ENCODE measurements around the gene MRFAP1.
"Not testable (repeated sequence)": the region's sequence is repeated elsewhere in the genome, so short reads cannot be mapped to it uniquely, and the experiment has no call there.

Gene MRFAP1

DNA sequence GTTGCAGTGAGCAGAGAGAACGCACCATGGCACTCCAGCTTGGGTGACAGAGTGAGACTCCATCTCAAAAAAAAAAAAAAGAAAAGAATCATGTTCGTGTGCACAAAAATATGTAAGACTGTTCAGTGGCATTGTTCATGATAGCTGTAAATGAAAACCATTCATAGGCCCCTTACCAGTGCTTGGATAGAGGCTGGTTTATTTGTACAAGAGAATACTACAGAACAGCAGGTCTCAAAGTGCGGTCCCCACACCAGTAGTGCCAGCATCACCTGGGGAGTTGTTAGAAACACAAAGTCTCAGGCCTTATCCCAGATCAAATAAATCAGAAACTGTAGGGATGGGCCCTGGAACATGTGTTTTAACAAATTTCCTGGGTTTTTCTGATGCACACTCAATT lies 12.7 kb upstream of the MRFAP1 start:
- Histone ChIP-seq H3K4me3 (replicated peaks; ENCODE audit: insufficient read depth, low read length) (no peak overlapping the region), H3K27ac (replicated peaks) (no peak overlapping the region), H3K27me3 (ENCODE audit: insufficient read depth, poor library complexity, severe bottlenecking) (no peaks in the 10 kb centered on the region)
- TF ChIP-seq REST (IDR thresholded peaks at IDR 0.05; ENCODE audit: insufficient replicate concordance, low read depth) (no peak), SPI1 (IDR thresholded peaks at IDR 0.05; ENCODE audit: borderline replicate concordance, low read depth) (no peak), GABPA (IDR thresholded peaks at IDR 0.05; ENCODE audit: low read depth) (no peak)
- no peak for DNase-seq (ENCODE audit: low read depth in 1 of 2, low spot score in 1 of 2)

DNA sequence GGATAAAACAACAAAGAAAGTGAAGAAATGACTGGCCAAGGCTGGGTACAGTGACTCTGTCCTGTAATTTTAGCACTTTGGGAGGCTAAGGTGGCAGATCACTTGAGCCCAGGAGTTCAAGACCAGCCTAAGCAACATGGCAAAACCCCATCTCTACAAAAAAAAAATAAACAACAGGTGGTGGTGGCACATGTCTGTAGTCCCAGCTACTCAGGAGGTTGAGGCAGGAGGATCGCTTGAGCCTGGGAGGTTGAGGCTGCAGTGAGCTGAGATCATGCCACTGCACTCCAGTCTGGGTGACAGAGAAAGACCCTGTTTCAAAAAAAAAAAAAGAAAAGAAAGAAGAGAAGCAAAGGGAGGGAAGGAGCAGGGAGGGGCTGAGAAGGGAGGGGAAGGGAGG lies 12.0 kb upstream of the MRFAP1 start:
- H3K27ac ChIP-seq (replicated peaks); DNase-seq (ENCODE audit: low read depth in 1 of 2, low spot score in 1 of 2); H3K4me3 ChIP-seq (replicated peaks; ENCODE audit: insufficient read depth, low read length); H3K27me3 ChIP-seq (ENCODE audit: insufficient read depth, poor library complexity, severe bottlenecking): not testable (repeated sequence)

DNA sequence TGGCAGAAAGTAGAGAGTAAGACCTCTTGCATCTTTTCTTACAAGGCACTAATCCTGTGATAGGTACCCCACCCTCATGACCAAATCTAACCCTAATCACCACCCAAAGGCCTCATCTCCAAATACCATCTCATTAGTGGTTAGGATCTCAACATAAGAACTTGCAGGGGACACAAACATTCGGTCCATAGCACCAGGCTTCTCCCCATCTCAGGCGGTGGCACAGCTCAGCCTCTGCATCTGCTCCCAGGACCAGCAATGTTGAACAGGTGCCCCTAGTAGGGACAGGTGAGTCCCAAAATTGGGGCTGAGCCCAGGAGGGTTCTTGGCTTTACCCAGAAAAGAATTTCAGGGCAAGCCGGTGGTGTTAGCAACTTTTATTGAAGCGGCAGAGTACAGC lies 8.4 kb upstream of the MRFAP1 start:
- TF ChIP-seq, protein P1, sequence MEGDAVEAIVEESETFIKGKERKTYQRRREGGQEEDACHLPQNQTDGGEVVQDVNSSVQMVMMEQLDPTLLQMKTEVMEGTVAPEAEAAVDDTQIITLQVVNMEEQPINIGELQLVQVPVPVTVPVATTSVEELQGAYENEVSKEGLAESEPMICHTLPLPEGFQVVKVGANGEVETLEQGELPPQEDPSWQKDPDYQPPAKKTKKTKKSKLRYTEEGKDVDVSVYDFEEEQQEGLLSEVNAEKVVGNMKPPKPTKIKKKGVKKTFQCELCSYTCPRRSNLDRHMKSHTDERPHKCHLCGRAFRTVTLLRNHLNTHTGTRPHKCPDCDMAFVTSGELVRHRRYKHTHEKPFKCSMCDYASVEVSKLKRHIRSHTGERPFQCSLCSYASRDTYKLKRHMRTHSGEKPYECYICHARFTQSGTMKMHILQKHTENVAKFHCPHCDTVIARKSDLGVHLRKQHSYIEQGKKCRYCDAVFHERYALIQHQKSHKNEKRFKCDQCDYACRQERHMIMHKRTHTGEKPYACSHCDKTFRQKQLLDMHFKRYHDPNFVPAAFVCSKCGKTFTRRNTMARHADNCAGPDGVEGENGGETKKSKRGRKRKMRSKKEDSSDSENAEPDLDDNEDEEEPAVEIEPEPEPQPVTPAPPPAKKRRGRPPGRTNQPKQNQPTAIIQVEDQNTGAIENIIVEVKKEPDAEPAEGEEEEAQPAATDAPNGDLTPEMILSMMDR (IDR thresholded peaks at IDR 0.05; ENCODE audit: insufficient read depth, low read length): no peak
- Histone ChIP-seq H3K27ac (replicated peaks) (no peak overlapping the region), H3K4me3 (replicated peaks; ENCODE audit: insufficient read depth, low read length) (no peak overlapping the region), H3K27me3 (ENCODE audit: insufficient read depth, poor library complexity, severe bottlenecking) (no peaks in the 10 kb centered on the region)
- no peak for DNase-seq (ENCODE audit: low read depth in 1 of 2, low spot score in 1 of 2)

DNA sequence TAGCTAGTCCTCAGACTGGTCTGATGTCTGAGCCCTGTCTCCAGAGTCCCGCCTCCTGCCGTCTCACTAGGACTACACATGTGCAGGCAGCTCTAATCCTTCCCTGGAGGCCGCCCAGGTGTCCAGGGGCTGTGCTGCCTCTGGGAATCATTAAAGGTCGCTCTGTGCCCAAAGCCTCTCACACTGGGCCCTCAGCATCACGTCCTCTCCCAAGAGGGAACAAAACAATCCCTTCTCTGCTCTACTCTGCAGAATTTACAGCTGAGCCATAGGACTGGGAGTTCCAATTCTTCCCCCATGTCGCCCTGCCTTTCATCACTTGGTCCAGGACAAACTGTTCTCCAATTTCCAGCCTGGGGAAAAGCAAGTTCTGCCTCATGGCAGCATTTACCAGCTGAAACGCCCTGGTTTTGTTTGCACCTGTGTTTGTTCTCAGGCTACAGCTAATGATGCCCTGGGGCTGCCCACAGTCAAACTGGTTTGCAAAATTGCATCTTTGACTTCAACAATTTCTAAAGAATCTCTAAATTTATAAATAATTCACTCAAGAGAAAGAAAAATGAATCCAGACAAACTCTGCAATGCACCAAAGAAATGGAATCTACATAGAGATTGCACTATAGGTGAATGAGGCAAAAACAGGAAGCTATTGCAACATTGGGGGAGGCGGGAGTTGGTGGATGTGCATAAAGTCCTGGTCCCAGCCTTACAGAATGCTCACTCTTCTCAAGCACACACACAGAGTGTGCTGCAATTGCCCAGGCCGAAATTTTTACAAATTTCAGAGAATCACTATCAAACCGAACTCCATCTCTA lies 7.2 kb upstream of the MRFAP1 start:
- DNase-seq (ENCODE audit: low read depth in 1 of 2, low spot score in 1 of 2): peak; percentile 76 to 92
- Histone ChIP-seq H3K4me3 (replicated peaks; ENCODE audit: insufficient read depth, low read length) (no peak overlapping the region), H3K27me3 (ENCODE audit: insufficient read depth, poor library complexity, severe bottlenecking) (no peaks in the 10 kb centered on the region), H3K27ac (replicated peaks) (peak overlapping the region; percentile 52)
- TF ChIP-seq SPI1 (IDR thresholded peaks at IDR 0.05; ENCODE audit: borderline replicate concordance, low read depth): peak; percentile 39; the same call in 1 of the 2 replicates
- peak; percentile 53; the same call in 1 of the 2 replicates for TF ChIP-seq POLR2AphosphoS5 (IDR thresholded peaks at IDR 0.05; ENCODE audit: low read depth)
- no peak for TF ChIP-seq GABPA (IDR thresholded peaks at IDR 0.05; ENCODE audit: low read depth)

- Histone ChIP-seq H3K27ac (replicated peaks) (no peak overlapping the region), H3K27me3 (ENCODE audit: insufficient read depth, poor library complexity, severe bottlenecking) (no peaks in the 10 kb centered on the region), H3K4me3 (replicated peaks; ENCODE audit: insufficient read depth, low read length) (no peak overlapping the region)
- TF ChIP-seq SPI1 (IDR thresholded peaks at IDR 0.05; ENCODE audit: borderline replicate concordance, low read depth): no peak
- TF ChIP-seq, protein P1 (IDR thresholded peaks at IDR 0.05; ENCODE audit: insufficient read depth, low read length): no peak
- no peak for TF ChIP-seq POLR2AphosphoS5 (IDR thresholded peaks at IDR 0.05; ENCODE audit: low read depth)
- TF ChIP-seq REST (IDR thresholded peaks at IDR 0.05; ENCODE audit: insufficient replicate concordance, low read depth): no peak
- TF ChIP-seq GABPA (IDR thresholded peaks at IDR 0.05; ENCODE audit: low read depth): no peak
- no peak for DNase-seq (ENCODE audit: low read depth in 1 of 2, low spot score in 1 of 2)
Observed at GRCh38 chr4:6634746-6635145, 5.7 kb upstream of the MRFAP1 start.

All from HL-60 (cell line).